Caco-2 (cell line): Measurements from ENCODE around the gene HSPB3. TPM values are rescaled to one million over a fixed set of nuclear protein-coding genes. Genes with fewer than 3 reads are reported as not detected.
A peak's percentile ranks its signal among the peaks of the same experiment; 100 is the strongest.

Source experiments
- BruUV-seq: library from RNA; stranded (reverse); fragments of 400-500 nt; replicated peaks from 2 replicates; lab custom pipeline; 2021; lab: Mats Ljungman, UMichigan
- CTCF ChIA-PET: fragments of 300-600 bp; sonication (Branson Sonifier 250); formaldehyde crosslinking; loops from one replicate; lab custom pipeline; 2022; ENCODE audit warnings: antibody characterized with exemption; lab: Charles Lee
- POLR2A ChIA-PET: fragments of 300-600 bp; sonication (Branson Sonifier 250); formaldehyde crosslinking; loops from one replicate; lab custom pipeline; 2022; ENCODE audit warnings: antibody characterized with exemption; lab: Charles Lee
- DNase-seq, 2 experiments: peaks; one replicate each; pipeline versions ENCODE4 v3.0.0 to v3.0.0-alpha.2; 2020 to 2022
- H3K27me3 ChIP-seq: replicated peaks from 2 replicates; pipeline ENCODE4 v1.6.0; 2011; ENCODE audit warnings: low read length; ENCODE audit not compliant: control insufficient read depth, insufficient read depth
- H3K36me3 ChIP-seq: 2 replicates; pipeline ENCODE4 v1.5.1; 2011; ENCODE audit warnings: low read length; ENCODE audit not compliant: control insufficient read depth, insufficient read depth
- H3K4me1 ChIP-seq: fragments of 250-450 bp; sonication (Bioruptor Pico); 2 replicates; pipeline ENCODE4 v1.5.1; 2020; ENCODE audit warnings: mild to moderate bottlenecking
- H3K4me3 ChIP-seq: 2 replicates; pipeline ENCODE4 v1.5.1; 2011; ENCODE audit warnings: low read depth, mild to moderate bottlenecking, control low read depth, low read length
- H3K9me3 ChIP-seq: fragments of 250-450 bp; sonication (Bioruptor Pico); 2 replicates; pipeline ENCODE4 v1.5.1; 2020; ENCODE audit warnings: mild to moderate bottlenecking, moderate library complexity
- H3K27ac Mint-ChIP-seq: one replicate; pipeline ENCODE4 v1.8.0; 2022; ENCODE audit warnings: mixed read lengths; ENCODE audit not compliant: unreplicated experiment
- H3K27me3 Mint-ChIP-seq: one replicate; pipeline ENCODE4 v1.8.0; 2022; ENCODE audit warnings: mixed read lengths; ENCODE audit not compliant: insufficient read depth, unreplicated experiment
- H3K36me3 Mint-ChIP-seq: one replicate; pipeline ENCODE4 v1.8.0; 2022; ENCODE audit warnings: mild to moderate bottlenecking, mixed read lengths; ENCODE audit not compliant: insufficient read depth, unreplicated experiment
- H3K4me1 Mint-ChIP-seq: one replicate; pipeline ENCODE4 v1.8.0; 2022; ENCODE audit warnings: low read depth, mixed read lengths; ENCODE audit not compliant: unreplicated experiment
- H3K4me3 Mint-ChIP-seq: one replicate; pipeline ENCODE4 v1.8.0; 2022; ENCODE audit warnings: mild to moderate bottlenecking, moderate library complexity, mixed read lengths; ENCODE audit not compliant: unreplicated experiment
- H3K9me3 Mint-ChIP-seq: one replicate; pipeline ENCODE4 v1.8.0; 2022; ENCODE audit warnings: mixed read lengths; ENCODE audit not compliant: unreplicated experiment
- intact Hi-C: fragments of 100-400 bp; cut with micrococcal nuclease; formaldehyde crosslinking; loops from one replicate; pipeline ENCODE4 v1.10.0; 2022; ENCODE audit not compliant: unreplicated experiment
- total RNA-seq: library from RNA; stranded (reverse); gene quantifications from 2 replicates; pipeline ENCODE4 v1.2.3, GENCODE V29; 2022
- TF ChIP-seq, protein P1 (sequence below), 2 experiments: fragments of 200-600 bp in 1 of 2; IDR thresholded peaks; 1 replicate in 1 of 2; 2 replicates in 1 of 2; pipeline versions ENCODE4 v1.5.1 to v1.8.0; 2011 to 2022; ENCODE audit warnings: antibody characterized with exemption in 1 of 2, control low read depth in 1 of 2, inconsistent platforms in 1 of 2, low read depth in 1 of 2, low read length in 1 of 2, mild to moderate bottlenecking in 1 of 2, moderate library complexity in 1 of 2; ENCODE audit not compliant: insufficient read depth in 1 of 2, severe bottlenecking in 1 of 2, unreplicated experiment in 1 of 2

The HSPB3 gene
- total RNA-seq, 1 experiment from 2014 or later, result 0.54 TPM

DNA sequence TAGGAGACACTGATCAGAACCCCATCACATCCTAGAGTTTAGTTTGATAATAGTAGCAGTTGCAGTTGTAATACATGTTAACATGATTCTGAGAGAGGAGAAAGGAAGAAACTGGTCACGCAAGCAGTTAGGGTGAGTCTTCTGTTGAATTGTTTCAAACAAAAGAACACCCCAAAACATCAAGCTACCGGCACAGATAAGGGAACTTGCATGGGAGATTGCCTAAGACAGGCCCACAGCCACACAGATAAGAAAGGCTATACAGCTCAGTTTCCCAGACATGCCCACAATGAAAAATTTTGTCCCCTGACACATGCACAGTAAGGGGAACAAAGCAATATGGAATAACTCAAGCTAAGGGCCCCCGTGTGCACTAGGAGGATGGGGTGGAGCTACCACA is 15.9 kb downstream of the HSPB3 start:
- Histone ChIP-seq H3K4me3 (no peak overlapping the region), H3K4me1 (no peaks in the 10 kb centered on the region), H3K9me3 (peaks cover 4% of the 10 kb centered on the region; the same call in 1 of the 2 replicates), H3K27me3 (no peaks in the 10 kb centered on the region), H3K36me3 (no peaks in the 10 kb centered on the region)
- H3K4me3 Mint-ChIP-seq, result no peak overlapping the region
- no TSS peak for BruUV-seq
- DNase-seq, result no peak
- H3K4me1 Mint-ChIP-seq, result peaks cover 30% of the 10 kb centered on the region
- no peaks in the 10 kb centered on the region for H3K27me3 Mint-ChIP-seq
- TF ChIP-seq, protein P1, sequence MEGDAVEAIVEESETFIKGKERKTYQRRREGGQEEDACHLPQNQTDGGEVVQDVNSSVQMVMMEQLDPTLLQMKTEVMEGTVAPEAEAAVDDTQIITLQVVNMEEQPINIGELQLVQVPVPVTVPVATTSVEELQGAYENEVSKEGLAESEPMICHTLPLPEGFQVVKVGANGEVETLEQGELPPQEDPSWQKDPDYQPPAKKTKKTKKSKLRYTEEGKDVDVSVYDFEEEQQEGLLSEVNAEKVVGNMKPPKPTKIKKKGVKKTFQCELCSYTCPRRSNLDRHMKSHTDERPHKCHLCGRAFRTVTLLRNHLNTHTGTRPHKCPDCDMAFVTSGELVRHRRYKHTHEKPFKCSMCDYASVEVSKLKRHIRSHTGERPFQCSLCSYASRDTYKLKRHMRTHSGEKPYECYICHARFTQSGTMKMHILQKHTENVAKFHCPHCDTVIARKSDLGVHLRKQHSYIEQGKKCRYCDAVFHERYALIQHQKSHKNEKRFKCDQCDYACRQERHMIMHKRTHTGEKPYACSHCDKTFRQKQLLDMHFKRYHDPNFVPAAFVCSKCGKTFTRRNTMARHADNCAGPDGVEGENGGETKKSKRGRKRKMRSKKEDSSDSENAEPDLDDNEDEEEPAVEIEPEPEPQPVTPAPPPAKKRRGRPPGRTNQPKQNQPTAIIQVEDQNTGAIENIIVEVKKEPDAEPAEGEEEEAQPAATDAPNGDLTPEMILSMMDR (IDR thresholded peaks at IDR 0.05; ENCODE audit: insufficient read depth in 1 of 2, low read depth in 1 of 2, low read length in 1 of 2, severe bottlenecking in 1 of 2, unreplicated experiment in 1 of 2), result no peak
- no peaks in the 10 kb centered on the region for H3K36me3 Mint-ChIP-seq
- peaks cover 6% of the 10 kb centered on the region for H3K9me3 Mint-ChIP-seq
- no peak overlapping the region for H3K27ac Mint-ChIP-seq
- ChIA-PET POLR2A (interaction anchor here (0.7 kb wide), 1 partner anchor 435 kb away, joined by 3 read pairs; no protein-coding TSS in a partner anchor), CTCF (no interaction called here)
- intact Hi-C loops, result no loop called here

DNA sequence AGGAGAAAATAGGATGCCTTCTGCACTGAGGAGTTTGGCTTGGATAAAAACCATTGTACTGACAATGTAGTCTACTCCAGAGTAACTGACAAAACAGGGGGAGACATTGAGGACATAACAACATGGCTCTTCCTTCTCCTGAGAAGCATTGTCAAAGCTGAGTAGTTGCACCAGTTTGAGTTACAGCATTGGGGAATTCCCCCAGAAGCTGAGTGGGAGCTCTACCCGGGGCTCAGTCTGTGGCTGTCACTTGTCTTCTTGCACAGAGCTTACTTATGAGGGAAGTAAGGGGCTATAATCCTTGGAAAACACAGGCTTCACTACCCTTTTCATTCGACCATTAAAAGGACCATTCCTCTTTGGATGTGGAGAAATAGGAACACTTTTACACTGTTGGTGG is 21.2 kb downstream of the HSPB3 start:
- Mint-ChIP-seq H3K27me3 (no peaks in the 10 kb centered on the region), H3K27ac (no peak overlapping the region), H3K4me1 (peaks cover 14% of the 10 kb centered on the region), H3K4me3 (no peak overlapping the region), H3K36me3 (no peaks in the 10 kb centered on the region), H3K9me3 (peaks cover 7% of the 10 kb centered on the region)
- ChIA-PET POLR2A (no interaction called here), CTCF (no interaction called here)
- BruUV-seq, result no TSS peak
- H3K4me1 ChIP-seq, result no peaks in the 10 kb centered on the region; the same call in 1 of the 2 replicates
- no peaks in the 10 kb centered on the region for H3K36me3 ChIP-seq
- H3K27me3 ChIP-seq, result no peaks in the 10 kb centered on the region
- intact Hi-C loops, result no loop called here
- TF ChIP-seq, protein P1 (IDR thresholded peaks at IDR 0.05; ENCODE audit: insufficient read depth in 1 of 2, low read depth in 1 of 2, low read length in 1 of 2, severe bottlenecking in 1 of 2, unreplicated experiment in 1 of 2), result no peak
- DNase-seq, result no peak
- H3K4me3 ChIP-seq, result no peak overlapping the region
- peaks cover 3% of the 10 kb centered on the region; the same call in 1 of the 2 replicates for H3K9me3 ChIP-seq

DNA sequence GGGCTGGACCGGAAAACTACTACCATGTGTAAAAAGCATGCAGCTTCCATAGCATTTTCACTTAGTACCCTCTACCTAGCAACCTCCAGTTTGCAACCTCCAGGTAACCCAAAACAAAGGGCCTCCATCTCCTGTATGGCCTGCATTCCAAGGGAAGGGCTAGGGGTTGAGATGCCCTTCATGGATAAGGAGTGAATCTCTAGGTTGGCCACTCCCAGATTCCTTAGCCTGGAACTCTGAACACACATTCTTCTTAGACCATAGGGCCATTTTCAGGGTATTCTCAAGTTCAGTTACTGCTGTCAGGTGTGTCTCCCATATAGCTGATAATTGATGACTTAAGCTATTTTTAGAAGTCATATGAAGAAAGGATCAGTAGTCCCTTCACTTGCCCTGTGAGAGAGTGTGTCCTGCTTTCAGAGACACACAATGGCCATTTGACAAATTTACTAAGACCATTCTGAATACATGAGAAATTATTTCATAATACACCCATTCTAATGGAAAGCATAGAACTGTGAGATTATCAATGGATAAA is 22.5 kb downstream of the HSPB3 start:
- H3K27me3 ChIP-seq, result no peaks in the 10 kb centered on the region
- Mint-ChIP-seq H3K4me1 (peaks cover 6% of the 10 kb centered on the region), H3K27ac (no peak overlapping the region), H3K4me3 (no peak overlapping the region), H3K36me3 (no peaks in the 10 kb centered on the region), H3K9me3 (peaks cover 7% of the 10 kb centered on the region), H3K27me3 (no peaks in the 10 kb centered on the region)
- ChIA-PET POLR2A (no interaction called here), CTCF (no interaction called here)
- intact Hi-C loops, result loop anchor here (2.0 kb wide), 1 partner anchor 41 kb away; no protein-coding TSS in a partner anchor
- no peak overlapping the region for H3K4me3 ChIP-seq
- no peaks in the 10 kb centered on the region for H3K36me3 ChIP-seq
- peaks cover 3% of the 10 kb centered on the region; the same call in 1 of the 2 replicates for H3K9me3 ChIP-seq
- DNase-seq, result peak in 1 of 2 experiments; percentile 43
- no peaks in the 10 kb centered on the region; the same call in 1 of the 2 replicates for H3K4me1 ChIP-seq
- BruUV-seq, result no TSS peak
- TF ChIP-seq, protein P1 (IDR thresholded peaks at IDR 0.05; ENCODE audit: insufficient read depth in 1 of 2, low read depth in 1 of 2, low read length in 1 of 2, severe bottlenecking in 1 of 2, unreplicated experiment in 1 of 2), result no peak
